Panc1 (cell line): Measurements from ENCODE around the gene KCNF1. TPM values are rescaled to one million over a fixed set of nuclear protein-coding genes. Genes with fewer than 3 reads are reported as not detected.

Experiments
- ATAC-seq: fragments of 200-7000 bp; cut with Tn5 transposase; 2 replicates; pipeline ENCODE4 v1.9.1; 2020; ENCODE audit warnings: mild to moderate bottlenecking, moderate library complexity
- BruUV-seq: library from RNA; stranded (reverse); fragments of 400-500 nt; replicated peaks from 2 replicates; lab custom pipeline; 2021; lab: Mats Ljungman, UMichigan
- CTCF ChIA-PET: fragments of 300-600 bp; sonication (Branson Sonifier 250); formaldehyde crosslinking; loops from one replicate; lab custom pipeline; 2022; ENCODE audit warnings: antibody characterized with exemption; lab: Charles Lee
- POLR2A ChIA-PET: fragments of 300-600 bp; sonication (Branson Sonifier 250); formaldehyde crosslinking; loops from one replicate; lab custom pipeline; 2022; ENCODE audit warnings: antibody characterized with exemption; lab: Charles Lee
- DNase-seq: peaks from one replicate; pipeline ENCODE4 v3.0.0-alpha.2; 2010; ENCODE audit warnings: low read depth, low spot score
- H3K27ac ChIP-seq: 2 replicates; pipeline ENCODE4 v1.5.1; 2011; ENCODE audit warnings: mild to moderate bottlenecking, low read length, inconsistent platforms
- H3K27me3 ChIP-seq: fragments of 200-500 bp; sonication (Bioruptor generic); 2 replicates; pipeline ENCODE4 v1.6.0; 2014; ENCODE audit warnings: low read length, inconsistent platforms; ENCODE audit not compliant: control insufficient read depth, insufficient read depth
- H3K36me3 ChIP-seq: fragments of 200-500 bp; sonication (Bioruptor generic); 2 replicates; pipeline ENCODE4 v1.5.1; 2014; ENCODE audit warnings: inconsistent platforms, mild to moderate bottlenecking, low read length, moderate library complexity; ENCODE audit not compliant: control insufficient read depth, insufficient read depth
- H3K4me1 ChIP-seq: 2 replicates; pipeline ENCODE4 v1.5.1; 2011; ENCODE audit warnings: inconsistent platforms, mild to moderate bottlenecking, low read length, moderate library complexity; ENCODE audit not compliant: control insufficient read depth, insufficient read depth
- H3K4me3 ChIP-seq, 2 experiments: 2 replicates each; pipeline ENCODE4 v1.5.1; 2011 to 2012; ENCODE audit warnings: low read depth in 2 of 2, low read length in 2 of 2, mild to moderate bottlenecking in 2 of 2, inconsistent platforms in 1 of 2, moderate library complexity in 1 of 2
- H3K9me3 ChIP-seq: fragments of 200-500 bp; sonication (Bioruptor generic); 2 replicates; pipeline ENCODE4 v1.5.1; 2014; ENCODE audit warnings: low read depth, mild to moderate bottlenecking, inconsistent platforms, low read length, moderate library complexity; ENCODE audit not compliant: control insufficient read depth, insufficient read depth
- POLR2AphosphoS5 ChIP-seq: IDR thresholded peaks from 2 replicates; pipeline ENCODE4 v1.6.1; 2012; ENCODE audit warnings: mild to moderate bottlenecking, low read depth, low read length, moderate library complexity
- REST ChIP-seq, 2 experiments: IDR thresholded peaks; 2 replicates each; pipeline ENCODE4 v1.6.1; 2011 to 2012; ENCODE audit warnings: low read depth in 2 of 2, control low read depth in 1 of 2, low read length in 1 of 2, mild to moderate bottlenecking in 1 of 2, moderate library complexity in 1 of 2; ENCODE audit not compliant: insufficient read depth in 1 of 2
- SIN3A ChIP-seq: IDR thresholded peaks from 2 replicates; pipeline ENCODE4 v1.6.1; 2012; ENCODE audit warnings: low read depth, mild to moderate bottlenecking, low read length, moderate library complexity, borderline replicate concordance; ENCODE audit not compliant: insufficient read depth
- TCF7L2 ChIP-seq: IDR thresholded peaks from 2 replicates; pipeline ENCODE4 v1.6.1; 2011; ENCODE audit warnings: mild to moderate bottlenecking, low read depth, low read length, inconsistent platforms
- in situ Hi-C: cut with HindIII; loops from 2 replicates; pipeline ENCODE4 v1.10.0; 2016; ENCODE audit warnings: low sequenced_read_pairs, low pct_unique_long_range_greater_than_20kb
- intact Hi-C: fragments of 100-400 bp; cut with micrococcal nuclease; formaldehyde crosslinking; loops from one replicate; pipeline ENCODE4 v1.10.0; 2022; ENCODE audit not compliant: unreplicated experiment
- total RNA-seq: library from RNA; stranded (reverse); gene quantifications from one replicate; pipeline ENCODE4 v1.2.1, GENCODE V29; 2021; ENCODE audit not compliant: unreplicated experiment
- TF ChIP-seq, protein P1 (sequence below): fragments of 450-650 bp; IDR thresholded peaks from 2 replicates; pipeline ENCODE4 v1.5.1; 2017; ENCODE audit warnings: mild to moderate bottlenecking

Gene KCNF1
- total RNA-seq, 1 experiment from 2014 or later: 0.39 TPM

- no peak overlapping the region for H3K27ac ChIP-seq
- POLR2A ChIA-PET: no interaction called here
Measured at GRCh38 chr2:10930721-10931516, 19.2 kb downstream of the KCNF1 start.

DNA sequence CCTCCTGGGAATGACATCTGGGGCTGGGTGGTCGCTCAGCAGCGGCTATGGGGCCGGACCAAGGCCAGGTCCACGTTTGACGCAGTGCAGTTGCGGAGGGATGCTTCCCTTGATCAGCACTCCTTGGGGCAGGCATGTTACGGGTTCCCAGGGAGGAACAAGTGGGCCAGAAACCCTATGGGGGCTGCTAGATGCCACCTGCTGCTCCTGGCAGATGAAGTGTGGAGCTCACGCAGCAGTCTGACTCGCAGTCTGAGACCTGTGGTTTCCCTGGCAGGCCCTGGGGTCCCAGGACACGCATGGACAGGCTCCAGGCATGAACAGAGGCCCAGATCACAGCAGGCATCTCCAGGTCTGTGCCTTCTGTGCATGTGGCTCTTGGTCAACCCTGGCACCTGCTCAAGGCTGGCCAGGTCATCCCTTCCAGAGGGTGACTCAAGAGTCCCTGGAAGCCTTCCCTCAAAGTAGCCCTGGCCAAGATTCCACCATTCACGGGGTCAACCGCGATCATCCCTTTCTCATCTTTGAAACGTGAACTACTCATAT is 20.0 kb downstream of the KCNF1 start:
- intact Hi-C loops: no loop called here
- no peak overlapping the region for H3K4me3 ChIP-seq
- peaks cover 5% of the 10 kb centered on the region; the same call in 1 of the 2 replicates for H3K9me3 ChIP-seq
- no peaks in the 10 kb centered on the region for H3K27me3 ChIP-seq
- ChIA-PET CTCF (interaction anchor here (0.6 kb wide), 1 partner anchor 175 kb away, joined by 8 read pairs; no protein-coding TSS in a partner anchor), POLR2A (no interaction called here)
- H3K36me3 ChIP-seq: no peaks in the 10 kb centered on the region
- no peak for TF ChIP-seq REST (IDR thresholded peaks at IDR 0.05; ENCODE audit: insufficient read depth in 1 of 2, low read depth in 2 of 2, low read length in 1 of 2)
- TF ChIP-seq POLR2AphosphoS5: no peak
- no peak for TF ChIP-seq TCF7L2
- TF ChIP-seq, protein P1, sequence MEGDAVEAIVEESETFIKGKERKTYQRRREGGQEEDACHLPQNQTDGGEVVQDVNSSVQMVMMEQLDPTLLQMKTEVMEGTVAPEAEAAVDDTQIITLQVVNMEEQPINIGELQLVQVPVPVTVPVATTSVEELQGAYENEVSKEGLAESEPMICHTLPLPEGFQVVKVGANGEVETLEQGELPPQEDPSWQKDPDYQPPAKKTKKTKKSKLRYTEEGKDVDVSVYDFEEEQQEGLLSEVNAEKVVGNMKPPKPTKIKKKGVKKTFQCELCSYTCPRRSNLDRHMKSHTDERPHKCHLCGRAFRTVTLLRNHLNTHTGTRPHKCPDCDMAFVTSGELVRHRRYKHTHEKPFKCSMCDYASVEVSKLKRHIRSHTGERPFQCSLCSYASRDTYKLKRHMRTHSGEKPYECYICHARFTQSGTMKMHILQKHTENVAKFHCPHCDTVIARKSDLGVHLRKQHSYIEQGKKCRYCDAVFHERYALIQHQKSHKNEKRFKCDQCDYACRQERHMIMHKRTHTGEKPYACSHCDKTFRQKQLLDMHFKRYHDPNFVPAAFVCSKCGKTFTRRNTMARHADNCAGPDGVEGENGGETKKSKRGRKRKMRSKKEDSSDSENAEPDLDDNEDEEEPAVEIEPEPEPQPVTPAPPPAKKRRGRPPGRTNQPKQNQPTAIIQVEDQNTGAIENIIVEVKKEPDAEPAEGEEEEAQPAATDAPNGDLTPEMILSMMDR: no peak
- TF ChIP-seq SIN3A: no peak
- no TSS peak for BruUV-seq
- peak; percentile 12 for DNase-seq
- peaks cover 13% of the 10 kb centered on the region for H3K4me1 ChIP-seq
- ATAC-seq: peak; percentile 42; the same call in 1 of the 2 replicates
- in situ Hi-C loops: no loop called here
- H3K27ac ChIP-seq: no peak overlapping the region

More at GRCh38 chr2:10930721-10931516, 19.2 kb downstream of the KCNF1 start:
- TF ChIP-seq, protein P1: no peak
- TF ChIP-seq REST (IDR thresholded peaks at IDR 0.05; ENCODE audit: insufficient read depth in 1 of 2, low read depth in 2 of 2, low read length in 1 of 2): no peak
- TF ChIP-seq SIN3A: no peak
- TF ChIP-seq TCF7L2: no peak
- no peak for TF ChIP-seq POLR2AphosphoS5
- in situ Hi-C loops: no loop called here
- peaks cover 5% of the 10 kb centered on the region for H3K4me1 ChIP-seq
- H3K9me3 ChIP-seq: no peaks in the 10 kb centered on the region; the same call in 1 of the 2 replicates
- ATAC-seq (no peak), DNase-seq (no peak)
- intact Hi-C loops: no loop called here
- no peaks in the 10 kb centered on the region for H3K36me3 ChIP-seq
- no peak overlapping the region for H3K4me3 ChIP-seq
- H3K27me3 ChIP-seq: no peaks in the 10 kb centered on the region
- CTCF ChIA-PET: interaction anchor here (0.6 kb wide), 1 partner anchor 174 kb away, joined by 8 read pairs; no protein-coding TSS in a partner anchor
- no TSS peak for BruUV-seq
